GM19467 (cell line): ENCODE data around the gene EPS8L1.
"Not testable (repeated sequence)": the region's sequence is repeated elsewhere in the genome, so short reads cannot be mapped to it uniquely, and the experiment has no call there.

Experiments used
- ATAC-seq: cut with Tn5 transposase; IDR thresholded peaks from one replicate; pipeline ENCODE4 v1.9.1; 2021; ENCODE audit warnings: mild to moderate bottlenecking, moderate library complexity; ENCODE audit not compliant: unreplicated experiment

Gene EPS8L1

DNA sequence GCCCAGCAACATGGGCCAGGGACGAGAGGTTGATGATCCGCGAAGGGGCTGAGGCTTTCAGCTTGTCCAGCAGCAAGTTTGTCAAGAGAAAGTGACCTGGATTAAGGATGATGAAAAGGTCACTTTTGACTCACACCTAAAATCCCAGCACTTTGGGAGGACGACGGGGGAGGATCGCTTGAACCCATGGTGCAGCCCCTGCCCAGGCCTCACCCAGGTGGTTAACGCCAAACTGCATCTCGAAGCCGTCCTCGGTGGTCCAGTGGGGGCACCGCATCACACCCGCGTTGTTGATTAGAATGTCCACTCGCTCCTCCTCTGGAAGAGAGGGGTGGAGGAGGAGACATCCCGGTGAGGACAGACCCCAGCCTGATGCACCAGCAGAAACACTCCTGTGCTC lies 27.2 kb upstream of the EPS8L1 start:
- no peak for ATAC-seq

DNA sequence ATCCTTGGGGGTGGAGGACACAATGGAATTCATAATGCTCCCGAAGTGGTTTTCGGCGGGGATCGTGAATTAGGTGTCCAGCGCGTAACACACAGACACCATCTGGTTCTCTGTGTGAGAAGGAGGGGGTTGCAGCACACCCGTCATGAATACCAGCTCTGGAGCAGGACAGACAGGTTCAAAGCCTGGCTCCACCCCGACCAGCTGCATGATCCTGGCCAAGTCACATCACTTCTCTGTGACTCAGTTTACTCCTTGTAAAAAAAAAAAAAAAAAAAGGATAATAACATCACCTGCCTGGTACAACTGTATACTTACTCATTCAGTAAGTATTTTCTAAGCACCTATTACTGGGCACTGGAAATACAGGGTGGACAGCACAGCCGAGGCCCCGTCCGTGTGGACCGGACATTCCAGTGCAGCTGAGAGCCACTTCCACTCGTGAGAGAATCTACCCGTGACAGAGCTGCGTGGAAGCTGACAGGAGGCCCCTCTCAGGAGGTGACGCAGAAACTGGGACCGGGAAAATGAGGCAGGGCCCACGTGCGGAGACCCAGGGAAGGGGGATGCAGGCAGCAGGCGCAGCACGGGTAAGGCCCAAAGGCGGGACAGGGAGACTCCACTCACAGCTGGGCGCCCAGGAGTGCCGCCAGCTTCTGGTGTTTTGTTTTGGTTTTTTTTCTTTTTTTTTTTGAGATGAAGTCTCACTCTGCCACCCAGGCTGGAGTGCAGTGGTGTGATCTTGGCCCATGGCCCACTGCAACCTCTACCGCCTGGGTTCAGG lies 24.7 kb upstream of the EPS8L1 start:
- ATAC-seq, result no peak

DNA sequence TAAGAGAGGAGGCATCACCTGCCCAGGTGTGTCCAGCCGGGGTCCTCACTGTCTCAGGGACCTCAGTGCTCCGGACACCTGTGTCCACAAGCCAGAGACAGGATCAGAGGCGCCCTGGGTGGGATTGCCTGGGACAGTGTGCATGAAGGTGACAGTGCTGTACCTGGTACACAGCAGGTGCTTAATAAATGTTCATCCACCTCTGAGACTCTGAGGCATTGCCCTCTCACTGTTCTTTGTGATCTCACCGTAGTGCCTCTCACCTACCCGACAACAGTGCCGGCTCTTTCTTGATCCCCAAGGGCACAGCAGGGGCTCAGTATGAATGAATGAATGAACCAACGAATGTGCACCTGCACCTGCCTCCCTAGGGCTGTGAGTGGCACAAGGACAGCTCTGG lies 21.9 kb upstream of the EPS8L1 start:
- ATAC-seq, result no peak

DNA sequence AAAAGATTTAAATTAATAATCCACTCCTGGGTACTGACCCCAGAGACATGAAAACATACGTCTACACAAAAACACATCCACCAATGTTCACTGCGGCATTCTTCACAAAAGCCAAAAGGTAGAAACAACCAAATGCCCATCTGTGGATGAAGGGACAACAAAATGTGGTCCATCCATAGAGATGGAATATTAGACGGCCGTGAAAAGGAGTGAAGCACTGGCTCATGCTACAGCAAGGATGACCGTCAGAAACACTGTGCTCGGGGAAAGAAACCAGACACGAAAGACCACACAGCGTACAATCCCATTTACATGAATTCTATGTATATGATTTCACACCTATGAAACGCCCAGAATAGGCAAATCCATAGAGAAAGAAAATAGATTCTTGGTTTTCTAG lies 18.8 kb upstream of the EPS8L1 start:
- ATAC-seq, result no peak

DNA sequence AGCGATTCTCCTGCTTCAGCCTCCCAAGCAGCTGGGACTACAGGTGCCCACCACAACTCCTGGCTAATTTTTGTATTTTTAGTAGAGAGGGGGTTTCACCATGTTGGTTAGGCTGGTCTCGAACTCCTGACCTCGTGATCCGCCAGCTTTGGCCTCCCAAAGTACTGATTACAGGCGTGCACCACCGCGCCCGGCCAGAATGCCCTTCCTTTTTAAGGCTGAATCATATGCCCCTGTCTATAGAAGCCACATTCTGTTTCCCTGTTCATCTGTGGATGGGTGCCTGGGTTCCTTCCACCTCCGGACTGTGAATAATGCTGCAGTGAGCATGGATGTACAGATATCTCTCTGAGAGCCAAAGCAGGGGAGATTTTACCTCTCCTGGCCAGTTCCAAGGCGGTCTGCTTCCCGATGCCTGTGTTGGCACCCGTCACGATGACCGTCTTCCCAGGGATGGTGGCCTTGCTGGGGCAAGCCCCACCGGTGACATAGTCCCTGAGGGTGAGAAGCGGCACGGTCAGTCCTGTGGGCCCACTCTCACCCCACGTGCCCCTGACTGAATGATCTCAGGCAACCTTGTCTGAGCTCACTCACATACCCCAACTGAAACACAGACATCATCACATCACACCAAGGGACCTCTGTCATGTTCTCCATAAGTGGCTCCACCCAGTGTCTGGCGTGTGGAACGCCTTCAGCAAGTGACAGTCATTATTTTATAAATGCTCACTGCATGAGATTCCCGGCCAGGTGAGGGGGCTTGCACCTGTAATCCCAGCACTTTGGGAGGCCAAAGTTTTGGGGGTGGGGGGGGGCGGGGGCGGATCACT lies 16.7 kb upstream of the EPS8L1 start:
- ATAC-seq, result no peak

DNA sequence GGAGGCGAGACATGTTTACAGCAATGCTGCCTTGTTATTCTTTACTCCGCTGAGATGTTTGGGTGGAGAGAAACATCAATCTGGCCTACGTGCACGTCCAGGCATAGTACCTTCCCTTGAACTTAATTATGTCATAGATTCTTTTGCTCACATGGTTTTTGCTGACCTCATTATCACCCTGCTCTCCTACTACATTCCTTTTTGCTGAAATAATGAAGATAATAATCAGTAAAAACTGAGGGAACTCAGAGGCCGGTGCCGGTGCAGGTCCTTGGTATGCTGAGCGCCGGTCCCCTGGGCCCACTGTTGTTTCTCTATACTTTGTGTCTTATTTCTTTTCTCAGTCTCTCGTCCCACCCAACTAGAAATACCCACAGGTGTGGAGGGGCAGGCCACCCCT lies 15.4 kb upstream of the EPS8L1 start:
- not testable (repeated sequence) for ATAC-seq

DNA sequence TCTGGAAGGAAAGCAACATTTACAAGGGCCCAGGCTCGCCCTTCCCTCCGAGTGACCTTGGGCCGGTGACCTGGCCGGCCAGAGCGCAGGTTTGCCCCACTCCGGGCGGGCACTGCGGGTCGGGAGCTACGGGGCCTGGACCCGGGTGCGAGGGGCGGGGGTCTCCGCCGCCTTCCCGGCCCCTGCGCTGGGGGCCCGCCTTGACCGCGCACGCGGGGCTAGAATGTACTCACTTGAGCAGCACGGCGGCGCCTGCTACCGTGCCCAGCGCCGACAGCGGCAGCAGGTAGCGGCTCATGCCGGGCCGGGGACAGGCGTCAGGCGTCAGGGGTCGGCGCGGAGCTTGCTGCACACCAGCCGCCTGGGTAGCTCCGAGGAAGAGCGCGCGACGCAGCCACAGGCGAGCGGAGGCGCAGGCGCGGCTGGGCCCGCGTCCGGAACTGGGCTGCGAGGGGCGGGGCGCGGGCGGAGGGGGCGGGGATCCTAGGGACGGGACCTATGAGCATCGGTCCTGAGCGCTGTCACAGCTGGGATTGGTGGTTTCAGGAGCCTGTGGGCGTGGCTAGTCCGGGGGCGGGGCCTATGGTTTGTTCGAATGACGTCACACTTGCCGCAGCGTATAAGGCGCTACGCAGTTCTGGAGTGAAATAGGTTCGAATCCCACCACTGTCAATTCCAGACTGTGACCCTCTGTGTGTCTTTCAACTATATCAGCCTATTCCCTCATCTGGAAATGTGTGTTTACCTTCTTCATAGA lies 12.8 kb upstream of the EPS8L1 start, which contains the start of gene RDH13:
RDH13 (minus strand) TSS at position 414 of the 757 bp plus-strand sequence; CDS start at position 298, 116 bp downstream.
- ATAC-seq, result peak; percentile 78

DNA sequence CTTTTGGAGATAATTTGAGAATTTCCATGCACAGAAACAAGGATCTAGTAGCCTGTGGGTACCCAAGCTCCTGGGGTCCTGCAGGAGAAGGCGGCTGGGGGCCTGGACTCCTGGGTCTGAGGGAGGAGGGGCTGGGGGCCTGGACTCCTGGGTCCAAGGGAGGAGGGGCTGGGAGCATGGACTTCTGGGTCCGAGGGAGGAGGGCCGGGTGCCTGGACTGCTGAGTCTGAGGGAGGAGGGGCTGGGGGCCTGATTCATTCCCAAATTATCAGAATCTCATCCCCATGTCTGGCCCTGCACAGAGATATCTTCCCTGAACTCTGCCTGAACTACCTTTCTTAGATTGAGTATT lies 12.2 kb upstream of the EPS8L1 start:
- ATAC-seq, result no peak

DNA sequence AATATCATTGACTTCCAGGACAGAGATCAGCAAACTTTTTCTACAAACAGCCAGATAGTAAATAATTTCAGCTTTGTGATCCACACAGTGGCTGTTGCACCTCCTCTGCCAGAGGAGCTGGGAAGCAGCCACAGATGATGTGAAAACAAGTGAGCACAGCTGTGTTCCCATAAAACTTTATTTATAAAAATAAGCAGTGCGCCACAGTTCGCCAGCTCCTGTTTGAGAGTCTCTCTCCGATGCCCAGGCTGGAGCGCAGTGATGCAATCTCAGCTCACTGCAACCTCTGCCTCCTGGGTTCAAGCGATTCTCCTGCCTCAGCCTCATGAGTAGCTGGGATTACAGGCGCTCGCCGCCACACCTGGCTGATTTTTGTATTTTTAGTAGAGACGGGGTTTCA lies 10.2 kb upstream of the EPS8L1 start:
- ATAC-seq, result not testable (repeated sequence)

DNA sequence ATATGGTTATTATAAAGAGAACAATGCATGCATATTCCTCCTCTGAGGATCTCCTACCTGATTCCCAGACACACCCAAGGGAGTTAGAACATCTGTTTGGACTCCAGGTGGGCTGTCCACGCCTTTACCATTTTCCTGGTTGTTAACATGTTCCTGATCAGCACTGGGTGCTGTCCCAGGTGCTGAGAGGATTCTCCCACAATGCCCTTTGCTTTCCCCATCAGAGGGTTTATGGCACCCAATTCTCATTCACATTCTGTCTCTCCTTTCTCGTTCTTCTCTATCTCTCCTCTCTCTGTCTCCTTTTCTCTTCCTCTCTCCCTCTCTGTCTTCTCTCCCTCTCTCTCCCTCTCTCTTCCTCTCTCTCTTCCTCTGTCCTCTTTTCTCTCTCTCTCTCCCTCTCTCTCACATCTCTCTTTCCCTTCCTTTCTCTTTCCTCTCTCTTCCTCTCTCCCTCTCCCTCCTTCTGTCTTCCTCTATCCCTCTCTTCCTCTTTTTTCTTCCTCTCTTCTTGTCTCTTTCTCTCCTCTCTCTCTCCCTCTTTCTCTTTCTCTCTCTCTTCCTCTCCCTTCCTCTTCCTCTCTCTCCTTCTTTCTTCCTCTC lies 9.5 kb upstream of the EPS8L1 start:
- no peak for ATAC-seq

DNA sequence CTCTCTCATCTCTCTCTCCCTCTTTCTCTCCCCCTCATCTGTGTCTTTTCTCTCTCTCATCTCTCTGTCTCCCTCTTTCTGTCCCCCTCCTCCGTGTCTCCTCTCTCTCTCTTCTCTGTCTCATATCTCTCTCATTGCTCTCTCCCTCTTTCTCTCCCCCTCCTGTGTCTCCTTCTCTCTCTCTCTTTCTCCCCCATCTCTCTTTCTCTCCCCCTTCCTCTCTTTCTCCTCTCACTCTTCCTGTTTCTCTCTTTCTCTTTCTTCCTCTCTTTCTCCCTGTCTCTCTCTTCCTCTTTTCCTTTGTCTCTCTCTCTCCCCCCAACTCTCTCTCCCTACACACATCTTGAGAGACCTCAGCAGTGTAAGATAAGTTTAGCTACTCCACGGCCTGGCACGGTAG lies 7.8 kb upstream of the EPS8L1 start:
- no peak for ATAC-seq

DNA sequence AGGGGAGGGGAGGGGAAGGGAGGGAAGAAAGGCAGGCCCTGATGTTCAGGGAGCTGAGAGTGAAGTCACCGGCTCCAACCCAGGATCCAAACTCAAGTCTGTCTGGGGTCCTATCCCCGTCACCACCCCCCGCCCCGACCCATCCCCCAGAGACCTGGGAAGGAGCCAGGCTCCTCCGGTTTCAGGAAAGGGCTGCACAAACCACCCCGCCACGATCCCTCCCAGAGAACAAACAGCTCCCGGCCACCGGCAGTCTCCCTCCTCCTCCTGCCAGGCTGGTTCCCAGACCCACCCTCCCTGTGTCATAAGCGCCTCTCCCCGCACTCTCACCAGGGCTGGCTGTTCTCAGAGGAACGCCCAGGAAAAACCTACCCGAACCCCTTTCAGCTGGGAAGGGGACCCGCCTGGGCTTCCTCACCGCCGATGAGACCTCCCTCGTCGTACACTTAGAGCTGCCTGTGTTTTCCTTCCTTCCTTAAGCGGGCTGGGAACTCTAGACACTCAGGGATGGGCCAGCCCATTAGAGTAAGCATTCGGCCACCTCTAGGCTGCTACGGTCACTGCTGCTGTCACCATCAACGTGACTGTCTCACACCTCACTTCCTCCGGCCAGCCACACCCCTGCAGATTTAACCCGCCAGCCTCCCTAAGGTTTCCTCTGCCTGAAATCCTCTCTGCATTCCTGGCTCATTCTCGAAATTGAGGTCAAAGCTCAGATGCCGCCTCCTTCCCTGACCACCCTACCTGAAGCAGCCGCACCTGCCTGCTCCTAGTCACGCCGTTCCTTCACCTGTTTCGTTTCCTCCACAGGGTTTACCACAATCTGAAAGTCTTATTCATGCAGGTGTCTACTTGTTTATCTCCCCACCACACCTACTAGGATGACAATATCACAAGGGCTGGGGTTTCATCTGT lies 6.5 kb upstream of the EPS8L1 start:
- no peak for ATAC-seq

DNA sequence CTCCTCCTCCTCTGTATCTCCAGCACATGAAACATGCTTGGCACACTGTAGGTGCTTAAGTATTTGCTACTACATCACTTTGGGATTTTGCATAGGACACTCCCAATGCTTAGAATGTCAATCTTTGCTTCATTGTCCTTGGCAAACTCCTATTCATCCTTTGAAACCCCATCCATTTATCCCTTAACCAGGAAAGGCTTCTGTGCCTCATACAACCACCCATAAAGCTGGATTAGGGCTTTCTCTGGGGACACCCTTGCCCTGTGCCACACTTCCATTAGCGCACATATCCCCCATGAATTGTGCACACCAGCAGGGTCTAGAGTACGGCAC lies 5.8 kb upstream of the EPS8L1 start:
- no peak for ATAC-seq

DNA sequence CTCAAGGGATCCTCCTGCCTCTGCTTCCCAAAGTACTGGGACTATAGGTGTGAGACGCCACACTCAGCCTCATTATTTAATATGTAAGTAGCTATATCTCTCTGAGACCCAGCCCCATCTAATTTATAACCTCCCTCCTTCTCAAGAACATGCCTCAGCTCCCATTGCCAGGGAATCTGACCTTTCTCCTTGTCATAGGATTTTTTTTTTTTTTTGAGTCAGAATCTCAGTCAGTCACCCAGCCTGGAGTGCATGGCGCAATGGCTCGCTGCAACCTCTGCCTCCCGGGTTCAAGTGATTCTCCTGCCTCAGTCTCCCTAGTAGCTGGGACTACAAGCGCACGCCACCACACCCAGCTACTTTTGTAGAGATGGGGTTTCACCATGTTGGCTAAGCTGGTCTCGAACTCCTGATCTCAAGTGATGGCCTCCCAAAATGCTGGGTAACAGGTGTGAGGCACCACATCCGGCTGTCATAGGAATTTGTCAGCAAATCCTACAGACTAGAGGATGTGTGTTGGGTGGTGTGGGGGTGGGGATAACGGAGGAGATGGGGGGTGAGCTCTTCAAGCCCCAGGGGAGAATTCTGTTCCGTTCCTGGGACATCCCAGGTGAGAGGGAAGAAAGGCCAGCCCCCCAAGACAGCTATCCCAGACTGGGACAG lies 5.1 kb upstream of the EPS8L1 start:
- no peak for ATAC-seq

DNA sequence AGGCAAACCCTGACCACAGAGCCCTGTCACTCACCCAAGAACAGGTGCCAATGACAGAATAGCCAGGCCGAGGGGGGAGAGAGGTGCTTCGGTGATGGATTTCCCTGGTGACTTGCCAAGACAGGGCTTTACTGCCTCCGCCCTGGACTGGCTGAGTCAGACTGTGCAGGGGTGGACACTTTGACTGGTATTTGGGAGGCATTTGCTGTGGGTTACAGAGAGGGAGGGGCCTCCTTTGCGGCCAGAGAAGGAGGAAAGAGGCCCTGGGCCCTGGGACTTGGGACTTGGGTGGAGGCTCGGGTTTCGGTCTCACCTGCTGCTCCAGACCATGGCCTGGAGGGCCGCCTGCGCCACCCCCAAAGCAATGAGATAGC lies 4.6 kb upstream of the EPS8L1 start:
- no peak for ATAC-seq

DNA sequence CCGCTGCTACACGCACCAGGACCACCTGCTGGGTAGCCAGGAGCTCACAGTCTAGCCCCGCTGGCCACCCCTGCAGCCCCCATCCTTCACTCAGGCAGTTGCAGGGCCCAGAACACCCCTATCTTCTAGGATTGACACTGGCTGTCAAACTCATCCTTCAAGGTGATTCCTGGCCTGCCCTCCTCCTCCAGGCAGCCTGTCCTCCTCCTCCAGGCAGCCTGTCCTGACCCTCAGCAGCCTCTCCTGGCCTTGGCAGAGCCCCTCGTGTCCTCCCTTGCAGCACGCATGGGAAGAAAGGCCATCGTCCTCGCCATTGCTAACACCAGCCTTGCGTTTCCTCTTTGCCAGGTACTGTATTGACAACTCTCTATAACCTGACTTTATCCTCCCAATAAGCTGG lies 3.8 kb upstream of the EPS8L1 start:
- no peak for ATAC-seq

DNA sequence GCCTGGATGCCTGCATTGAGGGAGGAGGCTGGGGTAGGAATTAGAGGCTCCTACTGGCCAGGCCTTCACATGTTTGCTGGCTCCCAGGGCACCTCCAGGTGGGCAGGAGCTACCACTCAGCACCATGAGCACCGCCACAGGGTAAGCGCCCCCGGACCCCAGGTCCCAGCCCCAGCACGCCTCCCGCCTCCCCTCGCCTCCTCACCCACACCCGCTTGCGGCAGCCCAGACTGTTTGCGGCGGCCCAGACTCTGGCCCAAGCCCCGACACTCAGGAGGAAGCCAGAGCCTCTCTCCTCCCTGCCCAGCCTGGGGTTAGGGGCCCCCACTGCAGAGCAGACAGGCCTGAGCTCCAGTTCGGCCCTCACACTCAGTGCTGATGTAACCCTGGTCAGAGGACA lies 652 bp downstream of the EPS8L1 start:
- no peak for ATAC-seq

DNA sequence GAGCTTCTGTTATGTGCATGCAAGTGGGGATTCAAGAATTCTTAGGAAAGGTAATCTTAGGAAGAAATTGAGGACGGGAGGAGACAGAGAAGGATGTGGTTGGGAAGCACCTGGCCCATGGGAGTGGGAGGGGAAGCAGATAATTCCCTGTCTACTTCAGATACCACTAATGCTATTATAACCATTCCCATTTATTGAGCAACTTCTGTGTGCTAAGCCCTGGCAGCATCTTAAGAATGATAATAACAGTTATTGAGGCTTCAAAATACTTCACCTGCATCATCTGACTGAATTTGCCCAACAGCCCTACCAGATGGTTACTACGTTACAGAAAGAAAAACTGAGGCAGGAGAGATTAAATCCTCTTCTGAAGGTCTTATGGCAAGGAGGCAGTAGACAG lies 1.4 kb downstream of the EPS8L1 start:
- ATAC-seq, result no peak

DNA sequence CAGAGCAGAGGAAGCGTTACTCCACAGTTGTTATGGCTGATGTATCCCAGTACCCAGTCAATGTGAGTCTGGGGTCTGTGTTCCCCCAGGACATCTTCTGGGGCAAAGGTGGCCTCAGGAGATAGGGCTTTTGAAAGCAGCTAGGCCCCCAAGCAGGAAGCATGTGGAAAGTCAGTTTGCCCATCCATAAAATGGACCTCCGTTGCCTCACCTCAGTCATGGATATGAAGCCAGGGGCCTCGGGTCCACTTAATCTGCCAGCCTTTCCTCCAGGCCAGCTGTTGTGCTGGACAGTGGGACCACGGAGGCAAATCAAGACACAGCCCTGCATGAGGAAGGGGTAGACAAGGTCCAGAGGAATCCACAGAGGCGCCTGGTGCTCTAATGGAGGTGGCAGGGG lies 3.3 kb downstream of the EPS8L1 start:
- ATAC-seq, result no peak
